GM21515 (cell line): ENCODE measurements around the gene CASP14.
"Not testable (repeated sequence)": the region's sequence is repeated elsewhere in the genome, so short reads cannot be mapped to it uniquely, and the experiment has no call there.

ENCODE experiments used
- ATAC-seq: cut with Tn5 transposase; IDR thresholded peaks from one replicate; pipeline ENCODE4 v1.9.1; 2021; ENCODE audit not compliant: unreplicated experiment

Gene CASP14

GRCh38 chr19:15048885-15049541 lies at the start of gene CASP14:
TSS of gene CASP14 (plus strand) at chr19:15049480. CDS start at chr19:15052252, 2,772 bp downstream.
- no peak for ATAC-seq

- no peak for ATAC-seq
Observed at GRCh38 chr19:15008308-15008707, 41.0 kb upstream of the CASP14 start.

GRCh38 chr19:15010501-15011300 lies 38.6 kb upstream of the CASP14 start:
- no peak for ATAC-seq

- ATAC-seq, result no peak
Observed at GRCh38 chr19:15014579-15014978, 34.7 kb upstream of the CASP14 start.

GRCh38 chr19:15015946-15016542 lies 33.2 kb upstream of the CASP14 start:
- no peak for ATAC-seq

GRCh38 chr19:15018836-15019235 lies 30.4 kb upstream of the CASP14 start:
- not testable (repeated sequence) for ATAC-seq

- no peak for ATAC-seq
Observed at GRCh38 chr19:15021286-15022007, 27.8 kb upstream of the CASP14 start.

GRCh38 chr19:15022752-15023151 lies 26.5 kb upstream of the CASP14 start:
- ATAC-seq, result no peak

- ATAC-seq, result no peak
Observed at GRCh38 chr19:15025217-15025616, 24.1 kb upstream of the CASP14 start.

GRCh38 chr19:15028490-15028889 lies 20.8 kb upstream of the CASP14 start:
- no peak for ATAC-seq

- ATAC-seq, result no peak
Observed at GRCh38 chr19:15031675-15032074, 17.6 kb upstream of the CASP14 start.

- no peak for ATAC-seq
Observed at GRCh38 chr19:15035795-15036311, 13.4 kb upstream of the CASP14 start.

- ATAC-seq, result no peak
Observed at GRCh38 chr19:15037586-15037985, 11.7 kb upstream of the CASP14 start.

GRCh38 chr19:15038294-15038693 lies 11.0 kb upstream of the CASP14 start:
- ATAC-seq, result no peak

- ATAC-seq, result no peak
Observed at GRCh38 chr19:15042003-15042402, 7.3 kb upstream of the CASP14 start.

GRCh38 chr19:15042826-15043225 lies 6.5 kb upstream of the CASP14 start:
- no peak for ATAC-seq

- no peak for ATAC-seq
Observed at GRCh38 chr19:15045506-15045905, 3.8 kb upstream of the CASP14 start.

- no peak for ATAC-seq
Observed at GRCh38 chr19:15047680-15048079, 1.6 kb upstream of the CASP14 start.

- no peak for ATAC-seq
Observed at GRCh38 chr19:15048128-15048527, 1.2 kb upstream of the CASP14 start.

GRCh38 chr19:15050639-15051038 lies 1.4 kb downstream of the CASP14 start:
- ATAC-seq, result no peak

- ATAC-seq, result no peak
Observed at GRCh38 chr19:15062036-15062435, 12.8 kb downstream of the CASP14 start.
